Measurements from ENCODE around the gene DLX5.

DLX5 gene

GRCh38 chr7:97004247-97005182 lies 20.1 kb downstream of the DLX5 start:
- Histone ChIP-seq H3K4me3 (ENCODE audit: low read length) (peak overlapping the region; percentile 10; the same call in 1 of the 2 replicates), H3K4me1 (ENCODE audit: control insufficient read depth, insufficient read depth, low read length) (peaks cover 5% of the 10 kb centered on the region), H3K27ac (ENCODE audit: low read length) (no peak overlapping the region), H3K27me3 (ENCODE audit: control insufficient read depth, insufficient read depth, low read length) (peaks cover 70% of the 10 kb centered on the region), H3K36me3 (ENCODE audit: control insufficient read depth, insufficient read depth, low read length) (no peaks in the 10 kb centered on the region), H3K9me3 (ENCODE audit: control insufficient read depth, insufficient read depth, low read length) (no peaks in the 10 kb centered on the region)
- no peak for DNase-seq (ENCODE audit: low read depth, low spot score)
- no CpG with 5 or more reads among the region's 20 CpGs for WGBS (ENCODE audit: insufficient coverage, insufficient read length)

- Histone ChIP-seq H3K27ac (ENCODE audit: low read length) (no peak overlapping the region), H3K4me3 (ENCODE audit: low read length) (no peak overlapping the region), H3K4me1 (ENCODE audit: control insufficient read depth, insufficient read depth, low read length) (peaks cover 5% of the 10 kb centered on the region), H3K27me3 (ENCODE audit: control insufficient read depth, insufficient read depth, low read length) (peaks cover 70% of the 10 kb centered on the region), H3K36me3 (ENCODE audit: control insufficient read depth, insufficient read depth, low read length) (no peaks in the 10 kb centered on the region), H3K9me3 (ENCODE audit: control insufficient read depth, insufficient read depth, low read length) (no peaks in the 10 kb centered on the region)
- WGBS (ENCODE audit: insufficient coverage, insufficient read length): no CpG with 5 or more reads among the region's 49 CpGs
- DNase-seq (ENCODE audit: low read depth, low spot score): no peak
Measured at GRCh38 chr7:97003262-97004246, 21.1 kb downstream of the DLX5 start.

- no peak overlapping the region for H3K4me3 ChIP-seq (ENCODE audit: low read length)
- peaks cover 5% of the 10 kb centered on the region for H3K4me1 ChIP-seq (ENCODE audit: control insufficient read depth, insufficient read depth, low read length)
- H3K27ac ChIP-seq (ENCODE audit: low read length): no peak overlapping the region
- H3K9me3 ChIP-seq (ENCODE audit: control insufficient read depth, insufficient read depth, low read length): no peaks in the 10 kb centered on the region
- DNase-seq (ENCODE audit: low read depth, low spot score): no peak
- no CpG with 5 or more reads among the region's 22 CpGs for WGBS (ENCODE audit: insufficient coverage, insufficient read length)
- peaks cover 70% of the 10 kb centered on the region for H3K27me3 ChIP-seq (ENCODE audit: control insufficient read depth, insufficient read depth, low read length)
- H3K36me3 ChIP-seq (ENCODE audit: control insufficient read depth, insufficient read depth, low read length): no peaks in the 10 kb centered on the region
Measured at GRCh38 chr7:97002555-97003261, 21.9 kb downstream of the DLX5 start.

GRCh38 chr7:97001656-97002554 lies 22.7 kb downstream of the DLX5 start:
- H3K4me3 ChIP-seq (ENCODE audit: low read length): no peak overlapping the region
- no CpG with 5 or more reads among the region's 39 CpGs for WGBS (ENCODE audit: insufficient coverage, insufficient read length)
- peaks cover 70% of the 10 kb centered on the region for H3K27me3 ChIP-seq (ENCODE audit: control insufficient read depth, insufficient read depth, low read length)
- H3K36me3 ChIP-seq (ENCODE audit: control insufficient read depth, insufficient read depth, low read length): no peaks in the 10 kb centered on the region
- no peaks in the 10 kb centered on the region for H3K9me3 ChIP-seq (ENCODE audit: control insufficient read depth, insufficient read depth, low read length)
- no peak for DNase-seq (ENCODE audit: low read depth, low spot score)
- H3K27ac ChIP-seq (ENCODE audit: low read length): no peak overlapping the region
- H3K4me1 ChIP-seq (ENCODE audit: control insufficient read depth, insufficient read depth, low read length): peaks cover 5% of the 10 kb centered on the region

DNA sequence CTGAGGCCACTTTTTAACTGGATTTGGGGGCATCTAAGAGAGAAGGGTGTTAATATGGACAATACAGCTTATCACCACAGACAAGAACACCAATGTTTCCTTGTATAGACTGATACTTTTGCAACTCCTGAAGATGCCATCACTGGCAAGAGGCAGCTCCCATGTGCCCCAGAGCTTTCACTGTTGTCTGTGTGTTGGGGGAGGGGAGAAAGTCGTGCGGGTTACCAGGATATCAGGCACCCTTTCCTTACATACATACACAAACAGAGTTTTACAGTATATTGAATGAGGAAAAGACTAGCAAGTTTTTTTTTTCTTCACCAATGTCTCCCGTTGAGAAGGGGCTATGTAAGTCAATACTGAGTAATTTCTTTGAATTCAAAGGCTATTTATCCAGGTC lies 23.4 kb downstream of the DLX5 start:
- Histone ChIP-seq H3K9me3 (ENCODE audit: control insufficient read depth, insufficient read depth, low read length) (no peaks in the 10 kb centered on the region), H3K27ac (ENCODE audit: low read length) (no peak overlapping the region), H3K4me3 (ENCODE audit: low read length) (no peak overlapping the region), H3K36me3 (ENCODE audit: control insufficient read depth, insufficient read depth, low read length) (no peaks in the 10 kb centered on the region), H3K27me3 (ENCODE audit: control insufficient read depth, insufficient read depth, low read length) (peaks cover 72% of the 10 kb centered on the region), H3K4me1 (ENCODE audit: control insufficient read depth, insufficient read depth, low read length) (peaks cover 3% of the 10 kb centered on the region)
- no peak for DNase-seq (ENCODE audit: low read depth, low spot score)
- no CpG with 5 or more reads among the region's 3 CpGs for WGBS (ENCODE audit: insufficient coverage, insufficient read length)

DNA sequence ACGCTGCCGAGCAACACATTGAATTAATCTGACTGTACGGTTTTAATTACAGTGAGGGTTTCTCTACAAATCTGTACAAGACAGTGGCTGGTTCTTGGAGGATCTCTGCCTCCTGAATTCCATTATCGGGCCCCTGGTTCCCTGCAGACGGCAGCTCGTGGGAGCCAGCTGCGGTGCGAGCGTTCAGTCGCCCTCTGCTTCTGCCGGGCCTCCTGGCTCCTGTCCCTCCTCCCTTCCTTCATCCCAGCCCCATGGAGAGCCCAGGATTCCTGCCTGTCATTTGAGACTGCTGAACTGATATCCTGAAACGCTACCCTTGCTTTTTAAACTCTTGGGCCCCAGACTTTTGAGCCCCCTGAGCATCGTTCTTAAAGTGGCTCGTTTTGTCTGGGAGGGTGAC lies 25.9 kb downstream of the DLX5 start:
- Histone ChIP-seq H3K27me3 (ENCODE audit: control insufficient read depth, insufficient read depth, low read length) (peaks cover 84% of the 10 kb centered on the region), H3K36me3 (ENCODE audit: control insufficient read depth, insufficient read depth, low read length) (no peaks in the 10 kb centered on the region), H3K27ac (ENCODE audit: low read length) (no peak overlapping the region), H3K9me3 (ENCODE audit: control insufficient read depth, insufficient read depth, low read length) (no peaks in the 10 kb centered on the region), H3K4me3 (ENCODE audit: low read length) (no peak overlapping the region), H3K4me1 (ENCODE audit: control insufficient read depth, insufficient read depth, low read length) (peaks cover 3% of the 10 kb centered on the region)
- no peak for DNase-seq (ENCODE audit: low read depth, low spot score)
- WGBS (ENCODE audit: insufficient coverage, insufficient read length): no CpG with 5 or more reads among the region's 14 CpGs

DNA sequence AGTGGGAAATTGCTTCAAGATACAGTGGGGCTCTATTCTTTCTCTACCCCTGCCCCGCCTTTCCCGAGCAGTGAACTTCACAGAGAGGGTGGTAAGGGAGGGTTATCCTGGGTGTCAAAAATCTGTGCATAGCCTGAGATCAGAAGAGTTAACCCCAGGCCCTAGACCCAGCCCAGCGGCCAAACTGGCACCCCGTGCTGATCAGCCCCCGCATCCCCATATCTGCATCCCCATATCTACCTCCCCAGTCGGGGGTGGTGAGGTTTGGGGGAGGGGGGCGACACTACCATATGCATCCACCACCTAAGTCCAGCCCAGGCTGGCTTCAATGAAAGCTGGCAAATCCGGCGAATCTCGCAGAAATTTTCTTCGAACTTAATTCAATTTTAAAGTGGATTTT lies 26.3 kb downstream of the DLX5 start:
- H3K27me3 ChIP-seq (ENCODE audit: control insufficient read depth, insufficient read depth, low read length): peaks cover 83% of the 10 kb centered on the region

GRCh38 chr7:96997512-96998032 lies 27.1 kb downstream of the DLX5 start:
- WGBS (ENCODE audit: insufficient coverage, insufficient read length): no CpG with 5 or more reads among the region's 23 CpGs
- no peaks in the 10 kb centered on the region for H3K36me3 ChIP-seq (ENCODE audit: control insufficient read depth, insufficient read depth, low read length)
- H3K9me3 ChIP-seq (ENCODE audit: control insufficient read depth, insufficient read depth, low read length): no peaks in the 10 kb centered on the region
- no peak for DNase-seq (ENCODE audit: low read depth, low spot score)
- H3K27me3 ChIP-seq (ENCODE audit: control insufficient read depth, insufficient read depth, low read length): peaks cover 81% of the 10 kb centered on the region
- H3K4me3 ChIP-seq (ENCODE audit: low read length): no peak overlapping the region
- H3K27ac ChIP-seq (ENCODE audit: low read length): no peak overlapping the region
- H3K4me1 ChIP-seq (ENCODE audit: control insufficient read depth, insufficient read depth, low read length): peaks cover 3% of the 10 kb centered on the region

More for the DNA sequence above, 26.3 kb downstream of the DLX5 start:
- no peak overlapping the region for H3K4me3 ChIP-seq (ENCODE audit: low read length)
- no CpG with 5 or more reads among the region's 11 CpGs for WGBS (ENCODE audit: insufficient coverage, insufficient read length)
- no peak for DNase-seq (ENCODE audit: low read depth, low spot score)
- H3K9me3 ChIP-seq (ENCODE audit: control insufficient read depth, insufficient read depth, low read length): no peaks in the 10 kb centered on the region
- no peaks in the 10 kb centered on the region for H3K36me3 ChIP-seq (ENCODE audit: control insufficient read depth, insufficient read depth, low read length)
- H3K4me1 ChIP-seq (ENCODE audit: control insufficient read depth, insufficient read depth, low read length): peaks cover 3% of the 10 kb centered on the region
- H3K27ac ChIP-seq (ENCODE audit: low read length): no peak overlapping the region

- Histone ChIP-seq H3K27ac (ENCODE audit: low read length) (no peak overlapping the region), H3K27me3 (ENCODE audit: control insufficient read depth, insufficient read depth, low read length) (peaks cover 81% of the 10 kb centered on the region), H3K36me3 (ENCODE audit: control insufficient read depth, insufficient read depth, low read length) (no peaks in the 10 kb centered on the region), H3K4me3 (ENCODE audit: low read length) (no peak overlapping the region), H3K9me3 (ENCODE audit: control insufficient read depth, insufficient read depth, low read length) (no peaks in the 10 kb centered on the region), H3K4me1 (ENCODE audit: control insufficient read depth, insufficient read depth, low read length) (peaks cover 5% of the 10 kb centered on the region)
- DNase-seq (ENCODE audit: low read depth, low spot score): no peak
- WGBS (ENCODE audit: insufficient coverage, insufficient read length): no CpG with 5 or more reads among the region's 14 CpGs
Measured at GRCh38 chr7:96996958-96997511, 27.6 kb downstream of the DLX5 start.
